HG02943 (cell line): ENCODE data around the gene OTC.
A peak's percentile ranks its signal among the peaks of the same experiment; 100 is the strongest.

Source experiments
- ATAC-seq: cut with Tn5 transposase; IDR thresholded peaks from one replicate; pipeline ENCODE4 v1.9.1; 2021; ENCODE audit warnings: mild to moderate bottlenecking, low read depth, moderate library complexity; ENCODE audit not compliant: unreplicated experiment

Gene OTC

DNA sequence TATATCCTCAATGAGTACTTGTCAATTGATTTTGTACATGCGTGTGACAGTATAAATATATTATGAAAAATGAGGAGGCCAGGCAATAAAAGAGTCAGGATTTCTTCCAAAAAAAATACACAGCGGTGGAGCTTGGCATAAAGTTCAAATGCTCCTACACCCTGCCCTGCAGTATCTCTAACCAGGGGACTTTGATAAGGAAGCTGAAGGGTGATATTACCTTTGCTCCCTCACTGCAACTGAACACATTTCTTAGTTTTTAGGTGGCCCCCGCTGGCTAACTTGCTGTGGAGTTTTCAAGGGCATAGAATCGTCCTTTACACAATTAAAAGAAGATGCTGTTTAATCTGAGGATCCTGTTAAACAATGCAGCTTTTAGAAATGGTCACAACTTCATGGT is at the start of gene OTC:
TSS of gene OTC (plus strand) at position 243 of the 400 bp plus-strand sequence. CDS start at position 336, 93 bp downstream.
- no peak for ATAC-seq

- ATAC-seq = no peak
Measured at GRCh38 chrX:38304010-38304409, 48.4 kb upstream of the OTC start.

DNA sequence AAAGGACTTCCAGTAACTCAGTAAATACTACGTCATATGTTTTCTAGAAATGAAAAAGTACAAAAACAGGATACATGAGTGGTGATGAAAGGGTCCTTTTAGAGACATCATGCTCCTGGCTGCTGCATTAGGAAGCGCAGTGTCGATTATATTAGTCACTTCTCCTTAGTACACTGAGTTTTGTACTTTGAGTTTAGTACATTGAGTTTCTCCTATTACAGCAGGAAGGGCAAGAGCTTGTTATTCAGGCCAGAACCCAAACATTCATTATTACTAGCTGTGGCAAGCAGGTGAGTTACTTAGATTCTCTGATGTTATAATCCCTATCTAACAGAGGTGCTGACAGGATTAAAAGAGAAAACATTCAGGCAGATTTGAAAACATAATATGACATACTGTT is 46.4 kb upstream of the OTC start:
- ATAC-seq = no peak

DNA sequence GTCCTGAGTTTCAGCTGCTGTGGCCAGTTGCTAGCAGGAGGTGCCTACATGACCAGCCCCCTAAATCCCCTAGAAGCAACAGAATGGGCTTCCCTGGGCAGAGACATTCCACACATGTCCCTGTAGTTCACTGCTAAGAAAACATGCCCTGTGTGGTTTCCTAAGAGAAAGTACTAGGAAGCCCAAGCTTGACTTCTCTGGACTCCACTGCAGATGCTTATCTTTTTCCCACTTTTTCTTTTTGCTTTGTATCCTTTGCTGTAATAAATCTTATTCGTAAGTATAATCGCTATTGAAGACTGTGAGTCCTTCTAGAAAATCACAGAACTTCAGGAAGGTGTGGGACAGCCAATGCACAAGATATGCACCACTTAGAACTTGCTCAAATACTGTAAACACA is 40.7 kb upstream of the OTC start:
- ATAC-seq = no peak

GRCh38 chrX:38312436-38312835 is 40.0 kb upstream of the OTC start:
- ATAC-seq = no peak

GRCh38 chrX:38313190-38313589 is 39.2 kb upstream of the OTC start:
- ATAC-seq = no peak

GRCh38 chrX:38315186-38315585 is 37.2 kb upstream of the OTC start:
- no peak for ATAC-seq

GRCh38 chrX:38318196-38318595 is 34.2 kb upstream of the OTC start:
- no peak for ATAC-seq

- ATAC-seq = no peak
Measured at GRCh38 chrX:38318606-38319005, 33.8 kb upstream of the OTC start.

GRCh38 chrX:38320819-38321218 is 31.6 kb upstream of the OTC start:
- ATAC-seq = no peak

- no peak for ATAC-seq
Measured at GRCh38 chrX:38326086-38326485, 26.3 kb upstream of the OTC start.

DNA sequence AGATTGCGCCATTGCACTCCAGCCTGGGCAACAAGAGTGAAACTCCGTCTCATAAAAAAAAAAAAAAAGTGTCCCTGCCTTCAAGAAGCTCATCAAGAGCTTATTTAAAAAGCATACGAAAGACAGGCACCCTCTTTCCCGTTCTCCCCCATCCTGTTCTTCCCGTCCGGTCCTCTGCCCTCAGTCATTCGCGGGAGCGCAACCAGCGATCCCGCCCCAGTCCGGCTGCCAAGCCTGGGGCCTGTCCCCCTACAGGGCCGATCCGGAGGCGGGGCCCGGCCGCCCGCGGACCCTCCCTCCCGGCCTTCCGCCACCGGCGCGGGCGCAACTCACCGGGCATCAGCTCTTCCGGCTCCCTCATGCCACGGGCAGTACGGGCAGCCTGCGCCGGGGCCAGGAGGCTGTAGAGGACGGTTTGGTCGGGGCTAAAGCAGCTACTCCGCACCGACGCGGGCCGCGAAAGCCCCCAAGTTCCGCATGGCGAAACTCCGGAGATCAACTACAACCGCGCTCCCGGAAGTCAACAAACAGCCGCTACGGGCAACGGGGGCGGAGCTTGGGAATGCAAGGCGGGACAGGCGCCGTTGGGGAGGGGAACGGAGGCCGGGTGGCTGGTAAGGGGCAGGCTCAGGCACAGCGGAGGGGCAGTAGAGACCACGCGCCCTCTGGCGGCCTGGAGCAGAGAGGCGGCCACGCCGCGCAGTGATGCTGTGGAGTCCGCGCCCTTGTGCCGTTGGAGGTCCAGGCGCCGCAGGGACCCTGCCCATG is 25.2 kb upstream of the OTC start, which contains the start of gene RPGR:
TSS of gene RPGR (minus strand) at position 503 of the 768 bp plus-strand sequence. CDS start at position 361, 142 bp downstream.
- peak; percentile 96 for ATAC-seq

- ATAC-seq = peak; percentile 3
Measured at GRCh38 chrX:38327775-38328081, 24.7 kb upstream of the OTC start.

GRCh38 chrX:38332505-38332904 is 19.9 kb upstream of the OTC start:
- ATAC-seq = no peak

- no peak for ATAC-seq
Measured at GRCh38 chrX:38335382-38335781, 17.0 kb upstream of the OTC start.

DNA sequence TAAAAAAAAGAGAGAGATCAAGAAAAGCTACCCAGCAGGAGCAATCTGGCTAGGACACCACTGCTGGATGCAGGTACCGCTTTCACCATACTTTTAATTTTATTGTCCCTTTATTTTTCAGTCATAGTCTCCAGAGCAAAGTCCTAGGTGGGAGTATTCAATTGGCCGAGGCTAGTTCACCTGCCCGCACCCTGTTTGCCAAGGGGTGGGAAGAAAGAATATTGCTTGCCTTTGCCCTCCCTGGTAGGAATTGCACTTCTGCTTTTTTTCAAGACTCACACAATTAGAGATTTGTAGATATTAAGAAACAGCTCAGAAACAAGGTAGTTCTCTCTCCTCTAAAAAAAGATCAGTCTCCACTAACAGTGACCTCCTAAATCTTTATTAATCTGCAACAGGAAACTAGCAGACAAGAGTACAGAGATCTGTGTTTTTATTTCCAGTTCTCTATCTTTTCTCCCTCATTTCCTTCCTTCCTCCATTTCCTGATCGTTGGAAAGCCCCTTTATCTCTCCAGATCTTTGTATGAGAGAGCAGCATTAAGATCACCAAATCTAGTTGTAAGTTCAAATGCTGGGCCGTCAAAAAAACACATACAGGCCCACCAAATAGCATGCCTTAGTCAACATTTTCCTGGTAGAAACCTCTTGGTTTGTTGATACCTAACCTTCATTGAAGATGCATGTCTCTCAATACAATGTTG is 15.7 kb upstream of the OTC start:
- ATAC-seq = no peak

DNA sequence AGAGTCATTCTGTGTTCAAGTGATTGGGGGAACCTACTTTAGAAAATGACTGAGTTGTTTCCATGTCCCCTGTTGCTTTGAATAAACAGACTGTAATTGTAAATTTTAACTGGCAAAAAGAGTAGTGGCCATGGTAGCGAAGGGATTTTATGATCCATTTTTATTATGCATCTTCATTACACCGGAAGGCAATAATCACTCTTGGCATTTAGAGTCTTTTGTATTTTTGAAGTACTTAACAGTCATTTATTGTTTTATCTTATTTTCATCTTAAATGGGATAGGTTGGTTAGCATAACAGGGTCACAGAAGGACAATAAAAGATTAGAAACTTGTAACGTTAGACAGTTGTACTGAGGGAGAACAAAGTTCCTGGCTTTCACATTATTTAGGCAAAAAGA is 11.0 kb upstream of the OTC start:
- ATAC-seq = no peak

DNA sequence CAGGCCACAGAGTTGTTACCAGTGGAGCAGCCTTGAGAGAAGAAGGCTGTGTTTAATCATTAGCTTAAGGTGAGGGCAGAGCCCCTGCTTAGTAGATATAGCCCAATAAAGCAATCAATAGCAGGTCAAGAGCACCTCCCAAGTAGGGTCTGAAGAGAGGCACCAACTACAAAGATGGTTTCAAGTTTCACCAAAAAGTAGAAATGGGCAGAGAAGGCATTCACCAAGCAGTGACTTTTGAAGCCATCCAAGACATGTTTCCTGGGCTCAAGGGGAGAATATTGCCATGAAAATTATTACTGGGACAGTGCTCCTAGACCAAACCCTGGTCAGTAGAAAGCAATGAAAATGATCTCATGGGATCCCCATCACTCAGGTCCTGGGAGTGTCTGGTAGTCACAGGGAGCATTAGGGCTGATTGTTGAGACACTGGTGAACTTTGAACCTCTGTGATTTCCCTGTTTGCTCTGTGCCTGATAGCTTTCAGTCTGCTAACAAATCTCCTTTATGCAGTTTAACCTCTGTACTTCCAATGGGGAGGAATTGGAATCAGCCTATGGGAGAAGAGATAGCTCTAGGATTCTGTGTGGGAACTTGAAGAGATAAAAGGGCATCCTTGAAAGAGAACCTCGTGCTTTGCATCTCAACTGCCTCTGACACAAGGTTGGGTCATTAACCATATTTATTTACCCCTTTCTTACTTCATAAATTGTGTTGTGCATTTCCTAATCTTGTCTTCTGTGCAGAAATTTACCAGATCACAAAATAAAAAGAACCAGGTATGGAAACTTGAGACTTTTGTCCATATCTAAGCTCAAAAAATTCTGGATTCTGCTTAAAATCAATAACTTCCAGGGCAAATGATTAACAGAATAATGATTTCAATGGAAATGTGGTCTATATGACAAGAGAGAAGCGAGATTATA is 9.3 kb upstream of the OTC start:
- no peak for ATAC-seq

DNA sequence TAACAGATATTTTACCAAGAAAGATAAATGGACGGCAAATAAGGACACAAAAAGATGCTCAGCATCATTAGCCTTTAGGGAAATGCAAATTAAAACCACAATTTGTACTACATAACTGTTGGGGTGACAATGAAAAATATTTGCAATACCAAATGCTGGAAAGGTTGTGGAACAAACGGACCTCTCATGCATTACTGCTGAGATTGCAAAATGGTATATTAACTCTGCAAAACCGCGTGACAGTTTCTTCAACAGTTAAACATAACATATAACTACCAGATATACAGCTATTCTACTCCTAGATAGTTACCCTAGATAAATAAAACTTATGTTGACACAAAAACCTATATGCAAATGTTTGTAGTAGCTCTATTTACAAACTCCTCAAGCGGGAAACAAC is 6.3 kb upstream of the OTC start:
- ATAC-seq = no peak

- no peak for ATAC-seq
Measured at GRCh38 chrX:38347136-38347535, 5.3 kb upstream of the OTC start.

GRCh38 chrX:38351346-38351745 is 1.1 kb upstream of the OTC start:
- ATAC-seq = no peak
